ENCODE measurements around the gene AKR1C3.

Gene AKR1C3

DNA sequence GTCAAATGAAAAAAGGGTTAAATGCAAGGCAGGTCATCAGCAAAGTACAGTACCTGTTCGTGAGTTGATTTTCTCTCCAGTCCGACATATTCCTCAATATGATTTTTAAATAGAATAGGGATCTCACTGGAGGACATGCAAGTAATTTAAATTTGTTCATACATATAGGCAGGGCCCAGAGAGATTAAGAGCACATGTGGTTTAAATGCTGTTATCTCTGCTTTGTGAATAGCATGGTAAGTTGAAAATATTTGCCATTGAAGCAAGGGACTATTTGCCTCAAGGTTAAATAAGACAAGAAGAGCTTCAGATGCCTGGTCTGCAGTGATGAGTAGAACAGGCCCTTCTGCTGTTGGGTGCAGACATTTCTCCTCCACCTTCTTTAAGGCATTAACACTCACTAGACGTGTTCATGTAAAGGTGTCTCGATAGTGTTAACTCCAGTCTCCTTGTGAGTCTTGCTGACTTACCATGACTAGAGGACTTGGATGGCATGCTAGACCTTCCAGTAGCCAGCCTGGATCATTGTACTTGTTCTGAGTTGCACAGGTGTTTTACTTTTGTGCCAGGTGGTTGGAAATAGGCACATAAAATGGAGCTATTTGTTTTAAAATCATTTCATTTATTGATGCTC is 15.6 kb upstream of the AKR1C3 start:
- no peak overlapping the region for H3K4me3 ChIP-seq (ENCODE audit: low read length)
- TF ChIP-seq CTCF (conservative IDR thresholded peaks at IDR 0.05; ENCODE audit: low read length): no peak
- no peak for DNase-seq (ENCODE audit: low read depth)

- no peak overlapping the region for H3K4me3 ChIP-seq (ENCODE audit: low read length)
- DNase-seq (ENCODE audit: low read depth): no peak
- no peak for TF ChIP-seq CTCF (conservative IDR thresholded peaks at IDR 0.05; ENCODE audit: low read length)
Observed at GRCh38 chr10:5079306-5079830, 14.8 kb upstream of the AKR1C3 start.

DNA sequence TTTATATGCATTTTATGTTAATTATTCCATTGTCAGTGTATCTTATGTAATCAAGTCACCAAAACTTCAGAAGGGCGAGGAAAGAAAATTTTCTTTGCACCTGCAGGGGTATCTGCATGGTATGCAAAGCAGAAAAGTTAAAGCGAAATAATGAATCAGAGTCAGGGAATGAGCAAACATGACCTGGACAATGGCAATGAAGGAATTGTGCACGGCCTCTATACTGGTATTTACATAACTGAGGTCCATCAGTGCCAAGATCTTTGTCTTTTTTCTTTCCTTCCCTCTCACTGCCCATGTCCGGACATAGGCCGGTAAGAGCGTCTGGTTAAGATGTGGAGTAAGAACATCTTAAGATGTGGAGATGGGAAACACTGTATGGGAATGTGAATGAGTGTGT is 14.4 kb upstream of the AKR1C3 start:
- DNase-seq (ENCODE audit: low read depth): no peak
- TF ChIP-seq CTCF (conservative IDR thresholded peaks at IDR 0.05; ENCODE audit: low read length): no peak
- H3K4me3 ChIP-seq (ENCODE audit: low read length): no peak overlapping the region

DNA sequence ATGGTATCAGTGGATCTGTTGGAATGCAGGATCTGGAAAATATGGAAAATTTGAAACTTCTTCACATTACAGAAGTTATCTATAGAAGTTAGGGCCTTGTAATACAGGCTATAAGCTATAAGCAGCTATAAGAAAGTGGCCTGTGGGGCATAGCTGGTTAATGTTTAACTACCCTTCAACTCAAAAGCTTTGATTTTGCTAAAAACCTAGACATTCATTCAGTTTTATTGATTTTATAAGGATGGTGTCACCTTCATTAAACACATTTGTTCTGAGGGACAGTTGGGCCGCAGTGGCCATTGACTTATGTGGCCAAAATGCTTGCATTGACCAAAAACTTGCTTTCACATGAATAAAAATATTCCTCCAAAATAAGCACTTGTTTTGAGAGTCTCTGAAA is 13.1 kb upstream of the AKR1C3 start:
- no peak overlapping the region for H3K4me3 ChIP-seq (ENCODE audit: low read length)
- no peak for DNase-seq (ENCODE audit: low read depth)
- no peak for TF ChIP-seq CTCF (conservative IDR thresholded peaks at IDR 0.05; ENCODE audit: low read length)

DNA sequence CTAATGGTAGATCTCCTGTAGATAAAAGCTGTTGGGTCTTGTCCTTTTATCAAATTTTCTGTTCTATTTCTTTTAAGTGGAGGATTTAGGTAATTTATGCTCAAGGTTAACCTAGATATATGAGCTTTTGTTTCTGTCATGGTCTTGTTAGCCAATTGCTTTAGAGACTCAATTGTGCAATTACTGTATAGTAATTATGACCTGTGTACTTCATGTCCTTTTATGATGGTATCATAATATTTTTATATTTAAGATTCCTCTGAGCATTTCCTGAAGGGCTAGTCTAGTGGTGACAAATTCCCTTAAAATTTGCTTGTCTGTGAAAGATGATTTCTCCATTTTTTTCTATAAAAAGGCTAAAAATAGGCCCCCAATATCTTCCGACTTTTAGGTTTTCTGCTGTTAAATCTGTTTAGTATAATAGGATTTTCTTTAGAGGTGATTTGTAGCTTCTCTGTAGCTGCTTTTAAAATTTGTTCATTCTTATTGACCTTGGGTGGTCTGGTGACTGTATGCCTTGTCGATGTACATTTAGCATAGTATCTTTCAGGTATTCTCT is 5.4 kb upstream of the AKR1C3 start:
- H3K4me3 ChIP-seq (ENCODE audit: low read length): no peak overlapping the region
- no peak for TF ChIP-seq CTCF (conservative IDR thresholded peaks at IDR 0.05; ENCODE audit: low read length)
- no peak for DNase-seq (ENCODE audit: low read depth)

DNA sequence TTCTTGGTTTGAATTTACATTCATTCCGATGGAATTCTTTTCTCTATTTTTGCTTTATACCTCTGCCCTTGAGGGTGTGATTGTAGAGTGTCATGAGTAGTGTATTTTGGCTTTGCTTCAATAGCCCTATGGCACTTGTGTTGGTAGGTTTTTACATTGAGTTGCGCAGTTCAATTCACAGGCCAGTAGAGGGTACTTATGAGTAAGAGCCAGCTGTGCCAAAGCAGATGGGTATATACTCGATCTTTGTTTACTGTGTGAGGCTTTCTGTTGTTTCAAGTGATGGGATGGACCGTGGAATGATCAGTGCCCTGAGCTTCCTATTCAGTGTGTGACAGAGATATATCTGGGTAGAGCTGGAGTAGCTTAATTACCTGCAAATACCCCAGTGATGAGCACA is 4.3 kb upstream of the AKR1C3 start:
- peak; percentile 51 for TF ChIP-seq CTCF (conservative IDR thresholded peaks at IDR 0.05; ENCODE audit: low read length)
- DNase-seq (ENCODE audit: low read depth): peak; percentile 40
- no peak overlapping the region for H3K4me3 ChIP-seq (ENCODE audit: low read length)

DNA sequence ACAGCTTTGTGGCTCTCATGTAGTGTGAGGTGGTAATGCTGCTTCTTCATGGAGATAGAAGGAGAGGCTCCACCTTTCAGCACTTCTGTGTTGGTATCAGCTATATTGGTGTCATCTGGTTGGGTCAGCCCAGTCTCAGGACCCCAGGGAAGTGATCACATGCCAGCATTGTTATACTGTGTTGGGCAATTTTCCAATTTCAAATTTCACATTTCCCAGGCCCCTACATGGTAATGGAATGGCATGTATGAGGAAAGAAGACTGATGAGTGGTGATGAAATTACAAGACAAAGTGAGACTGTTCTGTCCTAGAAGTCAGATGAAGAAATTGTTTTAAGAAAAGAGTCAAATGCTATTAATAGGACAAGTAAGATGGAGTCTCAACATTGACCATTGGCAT is 3.7 kb upstream of the AKR1C3 start:
- H3K4me3 ChIP-seq (ENCODE audit: low read length): no peak overlapping the region
- TF ChIP-seq CTCF (conservative IDR thresholded peaks at IDR 0.05; ENCODE audit: low read length): no peak

More for the DNA sequence above, 3.7 kb upstream of the AKR1C3 start:
- DNase-seq (ENCODE audit: low read depth): peak; percentile 16

All from AG10803 (cell line).